K562 (cell line): Measurements from ENCODE around the gene LY6G6C. TPM values are rescaled to one million over a fixed set of nuclear protein-coding genes. Genes with fewer than 3 reads are reported as not detected.

Experiments
- BMI1 ChIP-seq: fragments of 150-350 bp; IDR thresholded peaks from 2 replicates; pipeline ENCODE4 v1.6.1; 2014; ENCODE audit warnings: low read length
- DEAF1 ChIP-seq: fragments of 450-650 bp; formaldehyde crosslinking; IDR thresholded peaks from 2 replicates; pipeline ENCODE4 v1.4.0; 2020; ENCODE audit warnings: mild to moderate bottlenecking, moderate library complexity
- KLF10 ChIP-seq: fragments of 250-450 bp; sonication (Bioruptor Pico); IDR thresholded peaks from 2 replicates; pipeline ENCODE4 v1.6.1; 2021; ENCODE audit warnings: matching md5 sums
- MCM3 ChIP-seq: fragments of 450-650 bp; IDR thresholded peaks from 2 replicates; pipeline ENCODE4 v1.6.1; 2016
- RREB1 ChIP-seq: fragments of 250-450 bp; sonication (Bioruptor Pico); IDR thresholded peaks from 2 replicates; pipeline ENCODE4 v1.4.0; 2020
- SMARCA5 ChIP-seq: fragments of 450-650 bp; IDR thresholded peaks from 2 replicates; pipeline ENCODE4 v1.6.1; 2016
- ZBTB7A ChIP-seq: IDR thresholded peaks from 2 replicates; pipeline ENCODE4 v1.6.1; 2011; ENCODE audit warnings: low read depth, mild to moderate bottlenecking, low read length, moderate library complexity, borderline replicate concordance; ENCODE audit not compliant: control insufficient read depth
- ZC3H11A ChIP-seq: IDR thresholded peaks from 2 replicates; pipeline ENCODE4 v1.6.1; 2012; ENCODE audit warnings: low read depth, low read length, improper control_type of control experiment
- ZNF165 ChIP-seq: fragments of 250-450 bp; sonication (Bioruptor Pico); IDR thresholded peaks from 2 replicates; pipeline ENCODE4 v1.4.0; 2020; ENCODE audit warnings: borderline replicate concordance
- ZNF830 ChIP-seq: fragments of 250-450 bp; sonication (Bioruptor Pico); IDR thresholded peaks from 2 replicates; pipeline ENCODE4 v1.5.0; 2021; ENCODE audit warnings: mild to moderate bottlenecking
- polyA plus RNA-seq, 8 experiments: library from polyadenylated mRNA; depleted of rRNA in 4 of 8; stranded (reverse) in 5 of 8; unstranded in 3 of 8; fragments of >200 nt; fragmentation: Nextera tagmentation in 2 of 8; fragmentation: Illumina TruSeq in 1 of 8; extraction: Ambion mirVana in 2 of 8; extraction: Trizol in 1 of 8; gene quantifications; 2 replicates each; pipeline versions ENCODE4 v1.2.1 to v1.2.3, GENCODE V29; 2011 to 2014; ENCODE audit warnings: inconsistent platforms in 1 of 8, missing spikeins in 1 of 8
- total RNA-seq, 7 experiments: library from RNA; depleted of rRNA in 6 of 7; stranded (reverse); fragments of >200 nt in 6 of 7; fragmentation: Illumina TruSeq in 2 of 7; extraction: Trizol in 2 of 7; gene quantifications; 2 replicates each; pipeline versions ENCODE4 v1.2.1 to v1.2.3, GENCODE V29; 2011 to 2021; ENCODE audit warnings: low replicate concordance in 1 of 7
- TF ChIP-seq, protein P1 (sequence below): sonication (generic); formaldehyde crosslinking; IDR thresholded peaks from 2 replicates; pipeline ENCODE4 v1.5.0; 2020; ENCODE audit warnings: missing genetic modification reagents
- TF ChIP-seq, protein P2 (sequence below), 2 experiments: fragments of 150-350 bp in 1 of 2; IDR thresholded peaks; 2 replicates each; pipeline ENCODE4 v1.6.1; 2012 to 2016; ENCODE audit warnings: low read depth in 2 of 2, low read length in 2 of 2, mild to moderate bottlenecking in 1 of 2, moderate library complexity in 1 of 2
- TF ChIP-seq, protein P3 (sequence below): fragments of 450-650 bp; IDR thresholded peaks from 2 replicates; pipeline ENCODE4 v1.6.1; 2016; ENCODE audit warnings: borderline replicate concordance

LY6G6C gene
- total and polyA plus RNA-seq, 9 of the 15 experiments (the other 6 are each of a cell fraction or from before 2014, with no cell fraction given) = 0.06 to 0.20 TPM; not detected in 7

GRCh38 chr6:31689249-31690110, 32.1 kb downstream of the LY6G6C start (continued):
- TF ChIP-seq ZNF165 (CRISPR knock-in tag) = no peak
- TF ChIP-seq KLF10 (CRISPR knock-in tag) = 0 out of 2 replicates have a peak, but pooled peaks have one; percentile 35
- no peak for TF ChIP-seq DEAF1 (CRISPR knock-in tag)
- no peak for TF ChIP-seq BMI1
- peak; percentile 30; the same call in 1 of the 2 replicates for TF ChIP-seq RREB1 (CRISPR knock-in tag)
- TF ChIP-seq, protein P1, sequence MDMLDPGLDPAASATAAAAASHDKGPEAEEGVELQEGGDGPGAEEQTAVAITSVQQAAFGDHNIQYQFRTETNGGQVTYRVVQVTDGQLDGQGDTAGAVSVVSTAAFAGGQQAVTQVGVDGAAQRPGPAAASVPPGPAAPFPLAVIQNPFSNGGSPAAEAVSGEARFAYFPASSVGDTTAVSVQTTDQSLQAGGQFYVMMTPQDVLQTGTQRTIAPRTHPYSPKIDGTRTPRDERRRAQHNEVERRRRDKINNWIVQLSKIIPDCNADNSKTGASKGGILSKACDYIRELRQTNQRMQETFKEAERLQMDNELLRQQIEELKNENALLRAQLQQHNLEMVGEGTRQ = no peak
- no peak for TF ChIP-seq MCM3
- TF ChIP-seq ZNF830 (CRISPR knock-in tag) = no peak
- peak; percentile 66; the same call in 1 of the 2 replicates for TF ChIP-seq ZC3H11A
- no peak for TF ChIP-seq SMARCA5
- peak; percentile 44 for TF ChIP-seq ZBTB7A
- TF ChIP-seq, protein P2, sequence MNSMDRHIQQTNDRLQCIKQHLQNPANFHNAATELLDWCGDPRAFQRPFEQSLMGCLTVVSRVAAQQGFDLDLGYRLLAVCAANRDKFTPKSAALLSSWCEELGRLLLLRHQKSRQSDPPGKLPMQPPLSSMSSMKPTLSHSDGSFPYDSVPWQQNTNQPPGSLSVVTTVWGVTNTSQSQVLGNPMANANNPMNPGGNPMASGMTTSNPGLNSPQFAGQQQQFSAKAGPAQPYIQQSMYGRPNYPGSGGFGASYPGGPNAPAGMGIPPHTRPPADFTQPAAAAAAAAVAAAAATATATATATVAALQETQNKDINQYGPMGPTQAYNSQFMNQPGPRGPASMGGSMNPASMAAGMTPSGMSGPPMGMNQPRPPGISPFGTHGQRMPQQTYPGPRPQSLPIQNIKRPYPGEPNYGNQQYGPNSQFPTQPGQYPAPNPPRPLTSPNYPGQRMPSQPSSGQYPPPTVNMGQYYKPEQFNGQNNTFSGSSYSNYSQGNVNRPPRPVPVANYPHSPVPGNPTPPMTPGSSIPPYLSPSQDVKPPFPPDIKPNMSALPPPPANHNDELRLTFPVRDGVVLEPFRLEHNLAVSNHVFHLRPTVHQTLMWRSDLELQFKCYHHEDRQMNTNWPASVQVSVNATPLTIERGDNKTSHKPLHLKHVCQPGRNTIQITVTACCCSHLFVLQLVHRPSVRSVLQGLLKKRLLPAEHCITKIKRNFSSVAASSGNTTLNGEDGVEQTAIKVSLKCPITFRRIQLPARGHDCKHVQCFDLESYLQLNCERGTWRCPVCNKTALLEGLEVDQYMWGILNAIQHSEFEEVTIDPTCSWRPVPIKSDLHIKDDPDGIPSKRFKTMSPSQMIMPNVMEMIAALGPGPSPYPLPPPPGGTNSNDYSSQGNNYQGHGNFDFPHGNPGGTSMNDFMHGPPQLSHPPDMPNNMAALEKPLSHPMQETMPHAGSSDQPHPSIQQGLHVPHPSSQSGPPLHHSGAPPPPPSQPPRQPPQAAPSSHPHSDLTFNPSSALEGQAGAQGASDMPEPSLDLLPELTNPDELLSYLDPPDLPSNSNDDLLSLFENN (IDR thresholded peaks at IDR 0.05; ENCODE audit: low read depth in 2 of 2, low read length in 2 of 2) = no peak
- TF ChIP-seq, protein P3, sequence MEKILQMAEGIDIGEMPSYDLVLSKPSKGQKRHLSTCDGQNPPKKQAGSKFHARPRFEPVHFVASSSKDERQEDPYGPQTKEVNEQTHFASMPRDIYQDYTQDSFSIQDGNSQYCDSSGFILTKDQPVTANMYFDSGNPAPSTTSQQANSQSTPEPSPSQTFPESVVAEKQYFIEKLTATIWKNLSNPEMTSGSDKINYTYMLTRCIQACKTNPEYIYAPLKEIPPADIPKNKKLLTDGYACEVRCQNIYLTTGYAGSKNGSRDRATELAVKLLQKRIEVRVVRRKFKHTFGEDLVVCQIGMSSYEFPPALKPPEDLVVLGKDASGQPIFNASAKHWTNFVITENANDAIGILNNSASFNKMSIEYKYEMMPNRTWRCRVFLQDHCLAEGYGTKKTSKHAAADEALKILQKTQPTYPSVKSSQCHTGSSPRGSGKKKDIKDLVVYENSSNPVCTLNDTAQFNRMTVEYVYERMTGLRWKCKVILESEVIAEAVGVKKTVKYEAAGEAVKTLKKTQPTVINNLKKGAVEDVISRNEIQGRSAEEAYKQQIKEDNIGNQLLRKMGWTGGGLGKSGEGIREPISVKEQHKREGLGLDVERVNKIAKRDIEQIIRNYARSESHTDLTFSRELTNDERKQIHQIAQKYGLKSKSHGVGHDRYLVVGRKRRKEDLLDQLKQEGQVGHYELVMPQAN = no peak
